Measurements from ENCODE around the gene BRD2.

GRCh38 chr6:32974016-32974333, 5.6 kb downstream of the BRD2 start:
- no peak for TF ChIP-seq CTCF (IDR thresholded peaks at IDR 0.05)
- TF ChIP-seq POLR2A (IDR thresholded peaks at IDR 0.05), result no peak
- TF ChIP-seq POLR2AphosphoS5 (IDR thresholded peaks at IDR 0.05), result no peak
- no peak for TF ChIP-seq EP300 (IDR thresholded peaks at IDR 0.05)
